Measurements from ENCODE around the gene JARID2.
A peak's percentile ranks its signal among the peaks of the same experiment; 100 is the strongest.

The JARID2 gene

DNA sequence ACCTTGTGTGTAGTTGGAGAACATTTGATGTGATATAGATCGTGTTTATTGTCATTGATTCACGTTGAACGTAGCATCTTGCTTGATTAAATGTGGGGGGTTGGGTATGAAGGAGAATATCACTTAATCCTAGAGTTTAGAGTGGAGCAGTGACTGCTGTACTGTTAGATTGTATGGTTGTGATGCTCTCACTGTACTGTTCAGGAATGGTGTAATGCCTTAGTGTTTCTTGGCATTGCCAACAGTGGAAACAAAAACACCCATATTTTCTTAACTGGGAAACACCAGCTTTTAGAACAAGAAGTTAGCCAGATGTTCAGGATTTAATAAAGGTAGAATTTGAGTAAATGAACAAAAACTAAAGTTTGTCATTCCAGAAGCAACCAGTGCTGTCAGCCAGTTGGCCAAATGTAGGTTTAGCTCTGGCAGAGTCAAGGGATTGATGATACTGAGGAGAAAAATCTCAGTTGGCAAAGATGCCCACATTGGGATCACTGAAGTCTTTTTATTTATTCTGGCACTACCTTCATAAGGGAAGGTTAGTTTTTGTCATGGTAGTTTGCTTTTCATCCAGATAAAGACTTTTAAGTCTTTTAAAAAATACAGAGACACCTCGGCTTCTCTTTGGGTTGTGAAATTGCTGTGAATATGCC lies 129.9 kb downstream of the JARID2 start:
- H3K4me3 Mint-ChIP-seq = no peak overlapping the region
- H3K4me1 Mint-ChIP-seq (ENCODE audit: low read depth) = peaks cover 48% of the 10 kb centered on the region
- peaks cover 18% of the 10 kb centered on the region for H3K36me3 Mint-ChIP-seq
- H3K27ac Mint-ChIP-seq = no peak overlapping the region
- no peaks in the 10 kb centered on the region for H3K9me3 Mint-ChIP-seq (ENCODE audit: low read depth)
- H3K27me3 Mint-ChIP-seq = no peaks in the 10 kb centered on the region

DNA sequence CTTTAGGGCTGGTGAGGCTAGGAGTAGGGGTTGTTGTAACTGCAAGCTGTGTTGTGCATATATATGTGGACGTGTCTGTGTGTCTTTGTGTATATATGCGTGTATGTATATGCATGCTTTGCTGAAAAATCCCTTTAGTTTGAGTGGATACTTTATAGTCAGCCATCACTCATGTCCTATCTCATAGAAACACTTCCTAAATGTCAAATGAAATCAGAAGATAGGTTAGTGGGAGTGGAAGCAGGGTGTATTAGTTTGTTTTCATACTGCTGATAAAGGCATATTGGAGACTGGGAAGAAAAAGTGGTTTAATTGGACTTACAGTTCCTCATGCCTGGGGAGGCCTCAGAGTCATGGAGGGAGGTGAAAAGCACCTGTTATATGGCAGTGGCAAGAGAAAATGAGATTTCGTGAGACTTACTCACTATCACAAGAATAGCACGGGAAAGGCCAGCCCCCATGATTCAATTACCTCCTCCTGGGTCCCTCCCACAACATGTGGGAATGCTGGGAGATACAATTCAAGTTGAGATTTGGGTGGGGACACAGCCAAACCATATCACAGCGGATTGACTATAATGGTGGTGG lies 131.1 kb downstream of the JARID2 start:
- Mint-ChIP-seq H3K4me1 (ENCODE audit: low read depth) (peaks cover 44% of the 10 kb centered on the region), H3K4me3 (no peak overlapping the region), H3K27me3 (no peaks in the 10 kb centered on the region), H3K27ac (no peak overlapping the region), H3K36me3 (peaks cover 13% of the 10 kb centered on the region), H3K9me3 (ENCODE audit: low read depth) (no peaks in the 10 kb centered on the region)

GRCh38 chr6:15378272-15378671 lies 132.4 kb downstream of the JARID2 start:
- H3K27ac Mint-ChIP-seq = no peak overlapping the region
- no peaks in the 10 kb centered on the region for H3K9me3 Mint-ChIP-seq (ENCODE audit: low read depth)
- H3K4me3 Mint-ChIP-seq = no peak overlapping the region
- H3K4me1 Mint-ChIP-seq (ENCODE audit: low read depth) = peaks cover 54% of the 10 kb centered on the region
- H3K36me3 Mint-ChIP-seq = peaks cover 13% of the 10 kb centered on the region
- H3K27me3 Mint-ChIP-seq = no peaks in the 10 kb centered on the region

DNA sequence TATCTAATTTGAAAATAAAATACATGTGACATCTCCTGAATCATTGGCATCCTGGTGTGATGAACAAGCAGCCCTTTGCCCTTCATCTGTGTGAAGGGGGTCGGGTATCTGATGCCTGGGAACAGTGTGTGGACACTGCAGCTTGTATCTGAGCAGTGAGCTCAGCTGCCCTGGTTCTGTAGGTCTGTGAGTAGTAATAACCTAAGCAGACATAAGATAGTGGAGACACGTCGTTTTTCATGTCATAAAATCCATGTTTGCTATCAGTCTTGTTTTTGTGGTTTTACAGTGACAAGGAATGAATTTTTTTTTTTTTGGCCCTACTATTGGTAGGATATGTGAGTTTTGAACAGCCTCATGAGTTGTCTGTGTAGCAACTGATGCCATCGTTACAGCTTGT lies 133.0 kb downstream of the JARID2 start:
- H3K4me1 Mint-ChIP-seq (ENCODE audit: low read depth) = peaks cover 56% of the 10 kb centered on the region
- H3K36me3 Mint-ChIP-seq = peaks cover 13% of the 10 kb centered on the region

GRCh38 chr6:15380351-15380750 lies 134.5 kb downstream of the JARID2 start:
- no peaks in the 10 kb centered on the region for H3K27me3 Mint-ChIP-seq
- no peak overlapping the region for H3K4me3 Mint-ChIP-seq
- H3K9me3 Mint-ChIP-seq (ENCODE audit: low read depth) = no peaks in the 10 kb centered on the region
- H3K4me1 Mint-ChIP-seq (ENCODE audit: low read depth) = peaks cover 62% of the 10 kb centered on the region
- peaks cover 13% of the 10 kb centered on the region for H3K36me3 Mint-ChIP-seq
- no peak overlapping the region for H3K27ac Mint-ChIP-seq

More for the DNA sequence above, 133.0 kb downstream of the JARID2 start:
- H3K4me3 Mint-ChIP-seq = no peak overlapping the region
- no peaks in the 10 kb centered on the region for H3K9me3 Mint-ChIP-seq (ENCODE audit: low read depth)
- no peaks in the 10 kb centered on the region for H3K27me3 Mint-ChIP-seq
- H3K27ac Mint-ChIP-seq = no peak overlapping the region

DNA sequence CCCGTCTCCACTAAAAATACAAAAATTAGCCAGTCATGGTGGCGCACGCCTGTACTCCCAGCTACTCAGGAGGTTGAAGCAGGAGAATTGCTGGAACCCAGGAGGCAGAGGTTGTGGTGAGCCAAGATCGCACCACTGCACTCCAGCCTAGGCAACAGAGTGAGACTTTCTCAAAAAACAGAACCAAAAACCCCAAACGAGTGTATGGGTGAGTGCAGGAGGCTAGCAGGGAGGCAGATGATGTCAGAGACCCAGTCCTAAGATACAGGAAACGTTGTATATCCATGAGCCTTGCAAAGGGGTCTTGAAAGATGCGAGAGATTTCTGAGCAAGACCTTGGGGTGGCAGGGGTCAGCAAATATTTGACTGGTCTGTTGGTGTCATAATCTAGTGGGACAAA lies 136.2 kb downstream of the JARID2 start:
- Mint-ChIP-seq H3K27ac (no peak overlapping the region), H3K4me1 (ENCODE audit: low read depth) (peaks cover 69% of the 10 kb centered on the region), H3K27me3 (no peaks in the 10 kb centered on the region), H3K36me3 (peaks cover 4% of the 10 kb centered on the region), H3K4me3 (no peak overlapping the region), H3K9me3 (ENCODE audit: low read depth) (no peaks in the 10 kb centered on the region)

DNA sequence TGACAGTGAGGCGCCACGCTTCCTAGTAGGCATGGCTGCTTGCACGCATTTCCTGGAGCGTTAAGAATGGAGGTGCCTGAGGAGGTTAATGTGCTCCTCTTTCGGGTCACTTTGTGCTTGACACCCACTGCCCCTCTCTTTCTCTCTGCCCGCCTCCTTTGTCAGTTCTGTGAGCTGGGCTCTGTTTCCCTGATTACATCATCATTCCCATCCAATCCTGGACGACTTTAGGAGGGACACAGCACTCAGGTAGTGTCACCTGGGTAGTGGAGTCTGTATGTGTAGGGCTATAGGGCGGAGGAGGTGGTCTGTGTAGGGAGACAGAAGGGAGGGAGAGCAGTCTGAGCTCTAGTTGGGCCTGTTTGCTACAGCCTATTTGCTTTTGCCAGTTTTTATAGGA lies 136.8 kb downstream of the JARID2 start:
- no peak overlapping the region for H3K4me3 Mint-ChIP-seq
- no peaks in the 10 kb centered on the region for H3K27me3 Mint-ChIP-seq
- H3K27ac Mint-ChIP-seq = no peak overlapping the region
- peaks cover 72% of the 10 kb centered on the region for H3K4me1 Mint-ChIP-seq (ENCODE audit: low read depth)
- H3K36me3 Mint-ChIP-seq = peaks cover 2% of the 10 kb centered on the region
- H3K9me3 Mint-ChIP-seq (ENCODE audit: low read depth) = no peaks in the 10 kb centered on the region

GRCh38 chr6:15384901-15385300 lies 139.0 kb downstream of the JARID2 start:
- Mint-ChIP-seq H3K9me3 (ENCODE audit: low read depth) (no peaks in the 10 kb centered on the region), H3K4me1 (ENCODE audit: low read depth) (peaks cover 76% of the 10 kb centered on the region), H3K27ac (peak overlapping the region; percentile 51), H3K4me3 (no peak overlapping the region), H3K36me3 (peaks cover 2% of the 10 kb centered on the region), H3K27me3 (no peaks in the 10 kb centered on the region)

GRCh38 chr6:15385521-15385920 lies 139.7 kb downstream of the JARID2 start:
- no peak overlapping the region for H3K4me3 Mint-ChIP-seq
- H3K4me1 Mint-ChIP-seq (ENCODE audit: low read depth) = peaks cover 79% of the 10 kb centered on the region

GRCh38 chr6:15386110-15386755 lies 140.4 kb downstream of the JARID2 start:
- Mint-ChIP-seq H3K36me3 (no peaks in the 10 kb centered on the region), H3K9me3 (ENCODE audit: low read depth) (no peaks in the 10 kb centered on the region), H3K4me1 (ENCODE audit: low read depth) (peaks cover 79% of the 10 kb centered on the region), H3K27ac (peak overlapping the region; percentile 64), H3K27me3 (no peaks in the 10 kb centered on the region), H3K4me3 (no peak overlapping the region)

More at GRCh38 chr6:15385521-15385920, 139.7 kb downstream of the JARID2 start:
- no peak overlapping the region for H3K27ac Mint-ChIP-seq
- no peaks in the 10 kb centered on the region for H3K9me3 Mint-ChIP-seq (ENCODE audit: low read depth)
- no peaks in the 10 kb centered on the region for H3K36me3 Mint-ChIP-seq
- no peaks in the 10 kb centered on the region for H3K27me3 Mint-ChIP-seq

DNA sequence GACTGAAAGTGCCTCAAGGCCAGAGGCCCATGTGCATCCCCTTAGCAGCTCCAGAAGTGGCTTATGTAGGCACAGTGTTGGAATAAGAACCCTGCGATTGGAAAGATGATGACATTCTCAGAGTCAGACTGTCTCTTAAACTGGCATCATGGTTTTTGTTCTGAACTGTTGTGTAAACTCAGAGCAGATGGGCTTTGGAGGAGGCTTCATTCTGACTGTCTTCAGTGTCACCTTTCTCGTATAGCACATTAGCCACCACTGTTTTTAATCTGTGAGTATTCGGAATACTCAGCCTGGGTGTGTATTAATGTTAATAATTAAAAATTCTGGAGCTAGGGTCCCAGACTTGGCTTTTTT lies 140.9 kb downstream of the JARID2 start:
- H3K4me3 Mint-ChIP-seq = no peak overlapping the region
- no peaks in the 10 kb centered on the region for H3K9me3 Mint-ChIP-seq (ENCODE audit: low read depth)
- peak overlapping the region; percentile 64 for H3K27ac Mint-ChIP-seq
- no peaks in the 10 kb centered on the region for H3K36me3 Mint-ChIP-seq
- peaks cover 77% of the 10 kb centered on the region for H3K4me1 Mint-ChIP-seq (ENCODE audit: low read depth)
- H3K27me3 Mint-ChIP-seq = no peaks in the 10 kb centered on the region

- no peaks in the 10 kb centered on the region for H3K36me3 Mint-ChIP-seq
- H3K9me3 Mint-ChIP-seq (ENCODE audit: low read depth) = no peaks in the 10 kb centered on the region
- peaks cover 76% of the 10 kb centered on the region for H3K4me1 Mint-ChIP-seq (ENCODE audit: low read depth)
- H3K4me3 Mint-ChIP-seq = no peak overlapping the region
- H3K27me3 Mint-ChIP-seq = no peaks in the 10 kb centered on the region
- peak overlapping the region; percentile 64 for H3K27ac Mint-ChIP-seq
These were observed 141.2 kb downstream of the JARID2 start for GRCh38 chr6:15387118-15387517.

DNA sequence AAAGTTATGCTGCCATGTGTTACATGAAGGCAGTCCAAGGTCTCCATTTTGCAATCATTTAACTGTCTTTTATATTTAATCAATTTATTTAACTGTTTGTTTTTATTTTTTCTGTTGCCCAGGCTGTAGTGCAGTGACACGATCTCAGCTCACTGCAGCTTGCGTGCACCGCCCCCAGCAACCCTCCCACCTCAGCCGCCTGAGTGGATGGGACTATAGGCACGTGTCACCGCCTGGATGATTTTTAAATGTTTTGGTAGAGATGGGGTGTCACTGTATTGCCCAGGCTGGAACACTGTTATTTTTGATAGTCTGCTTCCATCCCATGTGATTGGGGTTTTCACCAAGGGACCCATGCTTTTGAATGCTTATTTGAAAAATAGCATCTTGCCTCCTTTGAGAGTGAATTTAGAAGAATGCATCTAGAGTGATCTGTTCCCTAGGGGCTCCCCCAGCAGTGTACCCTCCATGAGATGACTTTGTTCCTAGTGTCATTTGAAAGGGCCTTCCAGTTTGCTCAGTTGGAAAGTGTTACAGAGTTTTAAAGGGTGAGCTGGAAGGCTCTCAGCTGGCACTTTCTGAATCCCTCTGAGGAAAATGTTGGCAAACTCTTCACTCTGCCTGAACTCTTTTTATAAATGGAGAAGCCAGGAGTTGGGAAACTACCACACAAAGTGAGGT lies 143.4 kb downstream of the JARID2 start:
- H3K4me1 Mint-ChIP-seq (ENCODE audit: low read depth) = peaks cover 75% of the 10 kb centered on the region
- no peaks in the 10 kb centered on the region for H3K27me3 Mint-ChIP-seq
- no peaks in the 10 kb centered on the region for H3K36me3 Mint-ChIP-seq
- peak overlapping the region; percentile 67 for H3K27ac Mint-ChIP-seq
- H3K4me3 Mint-ChIP-seq = peak overlapping the region; percentile 9
- H3K9me3 Mint-ChIP-seq (ENCODE audit: low read depth) = no peaks in the 10 kb centered on the region

GRCh38 chr6:15389765-15390723 lies 144.2 kb downstream of the JARID2 start:
- H3K27ac Mint-ChIP-seq = peak overlapping the region; percentile 67
- H3K27me3 Mint-ChIP-seq = no peaks in the 10 kb centered on the region
- no peaks in the 10 kb centered on the region for H3K36me3 Mint-ChIP-seq
- H3K4me1 Mint-ChIP-seq (ENCODE audit: low read depth) = peaks cover 74% of the 10 kb centered on the region
- peak overlapping the region; percentile 40 for H3K4me3 Mint-ChIP-seq
- no peaks in the 10 kb centered on the region for H3K9me3 Mint-ChIP-seq (ENCODE audit: low read depth)

Measured in activated naive CD8-positive, alpha-beta T cell (primary cell).